ENCODE measurements around the gene POC1A.
A peak's percentile ranks its signal among the peaks of the same experiment; 100 is the strongest.

POC1A gene

GRCh38 chr3:52150860-52151259 lies 3.4 kb downstream of the POC1A start:
- no peak for DNase-seq (ENCODE audit: low spot score)

GRCh38 chr3:52150357-52150756 lies 3.9 kb downstream of the POC1A start:
- DNase-seq (ENCODE audit: low spot score) = no peak

GRCh38 chr3:52149726-52150125 lies 4.5 kb downstream of the POC1A start:
- DNase-seq (ENCODE audit: low spot score) = no peak

- no peak for DNase-seq (ENCODE audit: low spot score)
These were observed 5.2 kb downstream of the POC1A start for GRCh38 chr3:52149021-52149420.

- no peak for DNase-seq (ENCODE audit: low spot score)
These were observed 6.4 kb downstream of the POC1A start for GRCh38 chr3:52147804-52148203.

GRCh38 chr3:52146811-52147210 lies 7.4 kb downstream of the POC1A start:
- no peak for DNase-seq (ENCODE audit: low spot score)

GRCh38 chr3:52146189-52146588 lies 8.0 kb downstream of the POC1A start:
- DNase-seq (ENCODE audit: low spot score) = no peak

GRCh38 chr3:52145736-52146110 lies 8.5 kb downstream of the POC1A start:
- no peak for DNase-seq (ENCODE audit: low spot score)

GRCh38 chr3:52144796-52145735 lies 9.2 kb downstream of the POC1A start:
- DNase-seq (ENCODE audit: low spot score) = no peak

GRCh38 chr3:52144034-52144795 lies 10.0 kb downstream of the POC1A start:
- DNase-seq (ENCODE audit: low spot score) = peak; percentile 89

- DNase-seq (ENCODE audit: low spot score) = no peak
These were observed 10.6 kb downstream of the POC1A start for GRCh38 chr3:52143616-52144015.

- no peak for DNase-seq (ENCODE audit: low spot score)
These were observed 11.1 kb downstream of the POC1A start for GRCh38 chr3:52143156-52143555.

GRCh38 chr3:52141751-52142150 lies 12.5 kb downstream of the POC1A start:
- no peak for DNase-seq (ENCODE audit: low spot score)

- no peak for DNase-seq (ENCODE audit: low spot score)
These were observed 13.5 kb downstream of the POC1A start for GRCh38 chr3:52140769-52141168.

GRCh38 chr3:52140000-52140399 lies 14.2 kb downstream of the POC1A start:
- DNase-seq (ENCODE audit: low spot score) = no peak

GRCh38 chr3:52137311-52137710 lies 16.9 kb downstream of the POC1A start:
- no peak for DNase-seq (ENCODE audit: low spot score)

- DNase-seq (ENCODE audit: low spot score) = no peak
These were observed 17.7 kb downstream of the POC1A start for GRCh38 chr3:52136513-52136912.

- DNase-seq (ENCODE audit: low spot score) = no peak
These were observed 18.9 kb downstream of the POC1A start for GRCh38 chr3:52135332-52135731.

GRCh38 chr3:52134761-52135160 lies 19.5 kb downstream of the POC1A start:
- no peak for DNase-seq (ENCODE audit: low spot score)

- DNase-seq (ENCODE audit: low spot score) = no peak
These were observed 21.3 kb downstream of the POC1A start for GRCh38 chr3:52132930-52133329.

- no peak for DNase-seq (ENCODE audit: low spot score)
These were observed 22.2 kb downstream of the POC1A start for GRCh38 chr3:52132041-52132440.

- DNase-seq (ENCODE audit: low spot score) = no peak
These were observed 23.1 kb downstream of the POC1A start for GRCh38 chr3:52130966-52131622.

Measured in CD4-positive, alpha-beta T cell treated with Interleukin-2 at 100 ng/mL for 4 hours (primary cell).